WTC11 (cell line): ENCODE measurements around the gene ABHD12. TPM values are rescaled to one million over a fixed set of nuclear protein-coding genes. Genes with fewer than 3 reads are reported as not detected.
A peak's percentile ranks its signal among the peaks of the same experiment; 100 is the strongest.

Experiments used
- ATAC-seq: fragments of 200-7000 bp; cut with Tn5 transposase; 2 replicates; pipeline ENCODE4 v1.10.0; 2021; ENCODE audit warnings: mild to moderate bottlenecking, moderate library complexity
- CTCF ChIA-PET: fragments of 300-600 bp; sonication (Branson Sonifier 250); formaldehyde crosslinking; loops from one replicate; lab custom pipeline; 2021; ENCODE audit warnings: antibody characterized with exemption; lab: Charles Lee
- POLR2A ChIA-PET: fragments of 350-600 bp; sonication (Branson Sonifier 250); formaldehyde crosslinking; loops from one replicate; lab custom pipeline; 2021; ENCODE audit warnings: antibody characterized with exemption; lab: Charles Lee
- DNase-seq: peaks from one replicate; pipeline ENCODE4 v3.0.0; 2021; ENCODE audit warnings: low spot score
- H3K27ac Mint-ChIP-seq: 2 replicates; pipeline ENCODE4 v1.8.0; 2021; ENCODE audit warnings: mixed read lengths
- H3K27me3 Mint-ChIP-seq: 2 replicates; pipeline ENCODE4 v1.8.0; 2021; ENCODE audit warnings: low read depth, mild to moderate bottlenecking, moderate library complexity, mixed read lengths
- H3K36me3 Mint-ChIP-seq: 2 replicates; pipeline ENCODE4 v1.8.0; 2021; ENCODE audit warnings: mixed read lengths
- H3K4me1 Mint-ChIP-seq: 2 replicates; pipeline ENCODE4 v1.8.0; 2022; ENCODE audit warnings: mixed read lengths
- H3K4me3 Mint-ChIP-seq: 2 replicates; pipeline ENCODE4 v1.8.0; 2021; ENCODE audit warnings: mild to moderate bottlenecking, moderate library complexity, mixed read lengths
- H3K9me3 Mint-ChIP-seq: 2 replicates; pipeline ENCODE4 v1.8.0; 2021; ENCODE audit warnings: mixed read lengths
- FOXJ3 ChIP-seq: sonication (generic); formaldehyde crosslinking; IDR thresholded peaks from 2 replicates; pipeline ENCODE4 v1.9.0; 2021; ENCODE audit warnings: missing genetic modification reagents, mild to moderate bottlenecking, borderline replicate concordance
- NFYB ChIP-seq: sonication (generic); formaldehyde crosslinking; conservative IDR thresholded peaks from 2 replicates; pipeline ENCODE4 v1.8.0; 2022; ENCODE audit warnings: low read depth, missing genetic modification reagents
- ZBTB21 ChIP-seq: sonication (generic); formaldehyde crosslinking; IDR thresholded peaks from 2 replicates; pipeline ENCODE4 v1.8.1; 2023; ENCODE audit warnings: mild to moderate bottlenecking, missing genetic modification reagents, borderline replicate concordance
- ZNF121 ChIP-seq: sonication (generic); formaldehyde crosslinking; IDR thresholded peaks from 2 replicates; pipeline ENCODE4 v1.8.0; 2023; ENCODE audit warnings: missing genetic modification reagents
- total RNA-seq: library from RNA; stranded (reverse); gene quantifications from 3 replicates; pipeline ENCODE4 v1.2.3, GENCODE V29; 2021
- TF ChIP-seq, protein P1 (sequence below): fragments of 250-450 bp; sonication (Bioruptor Pico); IDR thresholded peaks from 2 replicates; pipeline ENCODE4 v1.9.0; 2021; ENCODE audit warnings: mild to moderate bottlenecking, borderline replicate concordance
- TF ChIP-seq, protein P2 (sequence below): sonication (generic); formaldehyde crosslinking; conservative IDR thresholded peaks from 2 replicates; pipeline ENCODE4 v1.8.1; 2023; ENCODE audit warnings: mild to moderate bottlenecking, low read depth, missing genetic modification reagents, moderate library complexity
- TF ChIP-seq, protein P3 (sequence below): sonication (generic); formaldehyde crosslinking; IDR thresholded peaks from 2 replicates; pipeline ENCODE4 v1.8.0; 2023; ENCODE audit warnings: missing genetic modification reagents, mild to moderate bottlenecking, borderline replicate concordance

Gene ABHD12
- total RNA-seq, 1 experiment from 2014 or later = 63.1 TPM

DNA sequence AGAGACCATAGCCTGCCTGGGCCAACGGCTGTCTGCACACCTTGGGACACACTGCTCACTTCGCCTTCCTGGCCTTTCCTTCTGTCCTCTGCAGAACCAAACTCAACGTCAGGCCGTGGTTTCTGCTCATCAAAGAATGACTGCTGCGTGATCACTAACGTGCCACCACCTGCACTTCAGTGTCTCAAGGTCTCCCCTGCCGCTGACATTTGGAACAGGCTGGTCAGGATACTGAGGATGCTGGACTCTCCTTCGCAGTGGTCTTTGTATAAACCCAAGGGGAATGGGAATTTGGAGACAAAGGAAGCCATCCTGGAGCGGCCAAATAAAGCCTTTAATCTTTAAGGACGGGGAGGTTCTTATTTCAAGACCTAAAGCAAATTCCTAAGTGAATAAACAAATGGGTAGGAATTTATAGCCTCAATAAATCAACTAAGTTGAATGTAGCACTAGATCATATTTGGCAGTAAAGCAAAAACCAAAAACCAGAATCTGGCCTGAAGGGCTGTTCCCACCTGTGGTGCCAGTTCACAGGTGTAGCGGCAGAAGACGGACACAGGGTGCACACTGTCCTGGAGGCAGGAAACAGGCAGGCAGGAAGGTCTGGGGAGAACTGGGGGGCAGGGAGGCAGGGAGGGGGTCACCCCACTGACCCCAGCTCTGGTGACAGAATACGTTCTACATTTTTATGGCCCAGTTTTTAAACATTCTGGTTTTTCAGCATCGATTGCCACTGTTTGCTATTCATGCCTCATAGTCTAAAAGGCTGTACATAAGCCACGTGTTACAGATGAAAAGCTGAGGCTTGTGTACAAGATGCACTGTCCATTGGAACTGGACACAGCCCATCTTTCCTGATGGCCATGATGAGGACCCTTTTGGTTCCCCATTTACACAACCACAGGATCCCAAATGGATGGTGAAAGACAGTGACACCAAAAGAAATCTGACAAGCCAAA is 36.6 kb downstream of the ABHD12 start:
- peaks cover 73% of the 10 kb centered on the region for H3K4me1 Mint-ChIP-seq

More for the DNA sequence above, 36.6 kb downstream of the ABHD12 start:
- Mint-ChIP-seq H3K27me3 (no peaks in the 10 kb centered on the region), H3K27ac (peak overlapping the region; percentile 93), H3K9me3 (peaks cover 9% of the 10 kb centered on the region), H3K36me3 (peaks cover 10% of the 10 kb centered on the region), H3K4me3 (peak overlapping the region; percentile 14)
- CTCF ChIA-PET = interaction anchor here (1.0 to 1.5 kb wide), 4 partner anchors 9 to 45 kb away, joined by 3 to 5 read pairs (median 4); no protein-coding TSS in a partner anchor
- ATAC-seq = no peak
- TF ChIP-seq ZNF121 (CRISPR knock-in tag) (no peak), FOXJ3 (CRISPR knock-in tag) (no peak), ZBTB21 (CRISPR knock-in tag) (no peak), NFYB (no peak)
- TF ChIP-seq, protein P1, sequence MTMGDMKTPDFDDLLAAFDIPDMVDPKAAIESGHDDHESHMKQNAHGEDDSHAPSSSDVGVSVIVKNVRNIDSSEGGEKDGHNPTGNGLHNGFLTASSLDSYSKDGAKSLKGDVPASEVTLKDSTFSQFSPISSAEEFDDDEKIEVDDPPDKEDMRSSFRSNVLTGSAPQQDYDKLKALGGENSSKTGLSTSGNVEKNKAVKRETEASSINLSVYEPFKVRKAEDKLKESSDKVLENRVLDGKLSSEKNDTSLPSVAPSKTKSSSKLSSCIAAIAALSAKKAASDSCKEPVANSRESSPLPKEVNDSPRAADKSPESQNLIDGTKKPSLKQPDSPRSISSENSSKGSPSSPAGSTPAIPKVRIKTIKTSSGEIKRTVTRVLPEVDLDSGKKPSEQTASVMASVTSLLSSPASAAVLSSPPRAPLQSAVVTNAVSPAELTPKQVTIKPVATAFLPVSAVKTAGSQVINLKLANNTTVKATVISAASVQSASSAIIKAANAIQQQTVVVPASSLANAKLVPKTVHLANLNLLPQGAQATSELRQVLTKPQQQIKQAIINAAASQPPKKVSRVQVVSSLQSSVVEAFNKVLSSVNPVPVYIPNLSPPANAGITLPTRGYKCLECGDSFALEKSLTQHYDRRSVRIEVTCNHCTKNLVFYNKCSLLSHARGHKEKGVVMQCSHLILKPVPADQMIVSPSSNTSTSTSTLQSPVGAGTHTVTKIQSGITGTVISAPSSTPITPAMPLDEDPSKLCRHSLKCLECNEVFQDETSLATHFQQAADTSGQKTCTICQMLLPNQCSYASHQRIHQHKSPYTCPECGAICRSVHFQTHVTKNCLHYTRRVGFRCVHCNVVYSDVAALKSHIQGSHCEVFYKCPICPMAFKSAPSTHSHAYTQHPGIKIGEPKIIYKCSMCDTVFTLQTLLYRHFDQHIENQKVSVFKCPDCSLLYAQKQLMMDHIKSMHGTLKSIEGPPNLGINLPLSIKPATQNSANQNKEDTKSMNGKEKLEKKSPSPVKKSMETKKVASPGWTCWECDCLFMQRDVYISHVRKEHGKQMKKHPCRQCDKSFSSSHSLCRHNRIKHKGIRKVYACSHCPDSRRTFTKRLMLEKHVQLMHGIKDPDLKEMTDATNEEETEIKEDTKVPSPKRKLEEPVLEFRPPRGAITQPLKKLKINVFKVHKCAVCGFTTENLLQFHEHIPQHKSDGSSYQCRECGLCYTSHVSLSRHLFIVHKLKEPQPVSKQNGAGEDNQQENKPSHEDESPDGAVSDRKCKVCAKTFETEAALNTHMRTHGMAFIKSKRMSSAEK (CRISPR knock-in tag) = no peak
- TF ChIP-seq, protein P2, sequence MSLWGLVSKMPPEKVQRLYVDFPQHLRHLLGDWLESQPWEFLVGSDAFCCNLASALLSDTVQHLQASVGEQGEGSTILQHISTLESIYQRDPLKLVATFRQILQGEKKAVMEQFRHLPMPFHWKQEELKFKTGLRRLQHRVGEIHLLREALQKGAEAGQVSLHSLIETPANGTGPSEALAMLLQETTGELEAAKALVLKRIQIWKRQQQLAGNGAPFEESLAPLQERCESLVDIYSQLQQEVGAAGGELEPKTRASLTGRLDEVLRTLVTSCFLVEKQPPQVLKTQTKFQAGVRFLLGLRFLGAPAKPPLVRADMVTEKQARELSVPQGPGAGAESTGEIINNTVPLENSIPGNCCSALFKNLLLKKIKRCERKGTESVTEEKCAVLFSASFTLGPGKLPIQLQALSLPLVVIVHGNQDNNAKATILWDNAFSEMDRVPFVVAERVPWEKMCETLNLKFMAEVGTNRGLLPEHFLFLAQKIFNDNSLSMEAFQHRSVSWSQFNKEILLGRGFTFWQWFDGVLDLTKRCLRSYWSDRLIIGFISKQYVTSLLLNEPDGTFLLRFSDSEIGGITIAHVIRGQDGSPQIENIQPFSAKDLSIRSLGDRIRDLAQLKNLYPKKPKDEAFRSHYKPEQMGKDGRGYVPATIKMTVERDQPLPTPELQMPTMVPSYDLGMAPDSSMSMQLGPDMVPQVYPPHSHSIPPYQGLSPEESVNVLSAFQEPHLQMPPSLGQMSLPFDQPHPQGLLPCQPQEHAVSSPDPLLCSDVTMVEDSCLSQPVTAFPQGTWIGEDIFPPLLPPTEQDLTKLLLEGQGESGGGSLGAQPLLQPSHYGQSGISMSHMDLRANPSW (CRISPR knock-in tag) = no peak
- TF ChIP-seq, protein P3, sequence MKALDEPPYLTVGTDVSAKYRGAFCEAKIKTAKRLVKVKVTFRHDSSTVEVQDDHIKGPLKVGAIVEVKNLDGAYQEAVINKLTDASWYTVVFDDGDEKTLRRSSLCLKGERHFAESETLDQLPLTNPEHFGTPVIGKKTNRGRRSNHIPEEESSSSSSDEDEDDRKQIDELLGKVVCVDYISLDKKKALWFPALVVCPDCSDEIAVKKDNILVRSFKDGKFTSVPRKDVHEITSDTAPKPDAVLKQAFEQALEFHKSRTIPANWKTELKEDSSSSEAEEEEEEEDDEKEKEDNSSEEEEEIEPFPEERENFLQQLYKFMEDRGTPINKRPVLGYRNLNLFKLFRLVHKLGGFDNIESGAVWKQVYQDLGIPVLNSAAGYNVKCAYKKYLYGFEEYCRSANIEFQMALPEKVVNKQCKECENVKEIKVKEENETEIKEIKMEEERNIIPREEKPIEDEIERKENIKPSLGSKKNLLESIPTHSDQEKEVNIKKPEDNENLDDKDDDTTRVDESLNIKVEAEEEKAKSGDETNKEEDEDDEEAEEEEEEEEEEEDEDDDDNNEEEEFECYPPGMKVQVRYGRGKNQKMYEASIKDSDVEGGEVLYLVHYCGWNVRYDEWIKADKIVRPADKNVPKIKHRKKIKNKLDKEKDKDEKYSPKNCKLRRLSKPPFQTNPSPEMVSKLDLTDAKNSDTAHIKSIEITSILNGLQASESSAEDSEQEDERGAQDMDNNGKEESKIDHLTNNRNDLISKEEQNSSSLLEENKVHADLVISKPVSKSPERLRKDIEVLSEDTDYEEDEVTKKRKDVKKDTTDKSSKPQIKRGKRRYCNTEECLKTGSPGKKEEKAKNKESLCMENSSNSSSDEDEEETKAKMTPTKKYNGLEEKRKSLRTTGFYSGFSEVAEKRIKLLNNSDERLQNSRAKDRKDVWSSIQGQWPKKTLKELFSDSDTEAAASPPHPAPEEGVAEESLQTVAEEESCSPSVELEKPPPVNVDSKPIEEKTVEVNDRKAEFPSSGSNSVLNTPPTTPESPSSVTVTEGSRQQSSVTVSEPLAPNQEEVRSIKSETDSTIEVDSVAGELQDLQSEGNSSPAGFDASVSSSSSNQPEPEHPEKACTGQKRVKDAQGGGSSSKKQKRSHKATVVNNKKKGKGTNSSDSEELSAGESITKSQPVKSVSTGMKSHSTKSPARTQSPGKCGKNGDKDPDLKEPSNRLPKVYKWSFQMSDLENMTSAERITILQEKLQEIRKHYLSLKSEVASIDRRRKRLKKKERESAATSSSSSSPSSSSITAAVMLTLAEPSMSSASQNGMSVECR (CRISPR knock-in tag) = 0 out of 2 replicates have a peak, but pooled peaks have one; percentile 25
- POLR2A ChIA-PET = no interaction called here
- no peak for DNase-seq
